GM13977 (cell line): ENCODE data around the gene PRKAR1B.

Experiments used
- DNase-seq: peaks from one replicate; pipeline ENCODE4 v3.0.0; 2012; ENCODE audit warnings: low spot score
- in situ Hi-C: fragments of 300-500 bp; cut with MboI; formaldehyde crosslinking; loops from one replicate; pipeline ENCODE4 v1.12.0; 2022; ENCODE audit warnings: low sequenced_read_pairs, low pct_unique_long_range_greater_than_20kb, mixed read lengths, inconsistent platforms; ENCODE audit not compliant: unreplicated experiment
- TF ChIP-seq, protein P1 (sequence below): IDR thresholded peaks from 2 replicates; pipeline ENCODE4 v1.5.1; 2012; ENCODE audit warnings: mild to moderate bottlenecking, control low read depth; ENCODE audit not compliant: insufficient read depth; ENCODE audit errors: extremely low read depth, missing control alignments

Gene PRKAR1B

DNA sequence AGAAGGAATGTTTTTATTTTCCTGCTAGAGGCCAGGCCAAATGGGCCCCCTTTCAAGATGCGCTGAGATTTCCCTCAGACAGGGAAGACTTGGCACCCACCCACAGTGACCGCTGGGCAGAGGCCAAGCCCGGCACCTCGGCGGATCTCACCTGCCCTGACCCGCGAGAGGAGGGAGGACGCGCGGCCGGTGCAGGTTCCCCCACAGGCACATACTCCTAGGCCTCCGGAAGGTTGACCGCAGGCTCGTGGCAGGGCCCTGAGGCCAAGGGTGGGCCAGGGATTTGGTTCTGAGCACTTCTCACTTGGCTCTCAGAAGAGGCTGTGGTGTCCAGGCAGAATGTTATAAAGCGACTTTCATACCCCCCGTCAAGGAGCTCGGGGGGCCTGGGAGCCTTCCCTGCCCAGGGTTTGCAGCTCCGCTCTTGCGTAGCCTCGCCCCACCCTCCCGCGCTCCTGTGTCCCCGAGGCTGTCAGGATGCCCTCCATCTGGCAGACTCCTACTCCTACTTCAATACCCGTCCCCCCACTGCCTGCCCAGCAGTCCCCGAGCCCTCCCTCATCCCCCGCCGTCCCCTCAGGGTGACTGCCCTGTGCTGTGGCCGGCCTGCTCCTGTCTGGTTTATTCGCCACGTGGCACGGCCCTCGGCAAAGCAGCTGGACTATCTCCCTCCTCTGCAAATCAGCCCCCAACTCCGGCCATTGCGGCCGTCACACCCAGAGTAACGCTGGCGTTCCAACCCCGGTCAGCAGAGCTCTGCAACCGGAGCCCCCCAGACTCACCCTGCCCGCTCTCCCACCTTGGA is 156.9 kb downstream of the PRKAR1B start:
- in situ Hi-C loops = no loop called here
- no peak for DNase-seq
- TF ChIP-seq, protein P1, sequence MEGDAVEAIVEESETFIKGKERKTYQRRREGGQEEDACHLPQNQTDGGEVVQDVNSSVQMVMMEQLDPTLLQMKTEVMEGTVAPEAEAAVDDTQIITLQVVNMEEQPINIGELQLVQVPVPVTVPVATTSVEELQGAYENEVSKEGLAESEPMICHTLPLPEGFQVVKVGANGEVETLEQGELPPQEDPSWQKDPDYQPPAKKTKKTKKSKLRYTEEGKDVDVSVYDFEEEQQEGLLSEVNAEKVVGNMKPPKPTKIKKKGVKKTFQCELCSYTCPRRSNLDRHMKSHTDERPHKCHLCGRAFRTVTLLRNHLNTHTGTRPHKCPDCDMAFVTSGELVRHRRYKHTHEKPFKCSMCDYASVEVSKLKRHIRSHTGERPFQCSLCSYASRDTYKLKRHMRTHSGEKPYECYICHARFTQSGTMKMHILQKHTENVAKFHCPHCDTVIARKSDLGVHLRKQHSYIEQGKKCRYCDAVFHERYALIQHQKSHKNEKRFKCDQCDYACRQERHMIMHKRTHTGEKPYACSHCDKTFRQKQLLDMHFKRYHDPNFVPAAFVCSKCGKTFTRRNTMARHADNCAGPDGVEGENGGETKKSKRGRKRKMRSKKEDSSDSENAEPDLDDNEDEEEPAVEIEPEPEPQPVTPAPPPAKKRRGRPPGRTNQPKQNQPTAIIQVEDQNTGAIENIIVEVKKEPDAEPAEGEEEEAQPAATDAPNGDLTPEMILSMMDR = no peak

DNA sequence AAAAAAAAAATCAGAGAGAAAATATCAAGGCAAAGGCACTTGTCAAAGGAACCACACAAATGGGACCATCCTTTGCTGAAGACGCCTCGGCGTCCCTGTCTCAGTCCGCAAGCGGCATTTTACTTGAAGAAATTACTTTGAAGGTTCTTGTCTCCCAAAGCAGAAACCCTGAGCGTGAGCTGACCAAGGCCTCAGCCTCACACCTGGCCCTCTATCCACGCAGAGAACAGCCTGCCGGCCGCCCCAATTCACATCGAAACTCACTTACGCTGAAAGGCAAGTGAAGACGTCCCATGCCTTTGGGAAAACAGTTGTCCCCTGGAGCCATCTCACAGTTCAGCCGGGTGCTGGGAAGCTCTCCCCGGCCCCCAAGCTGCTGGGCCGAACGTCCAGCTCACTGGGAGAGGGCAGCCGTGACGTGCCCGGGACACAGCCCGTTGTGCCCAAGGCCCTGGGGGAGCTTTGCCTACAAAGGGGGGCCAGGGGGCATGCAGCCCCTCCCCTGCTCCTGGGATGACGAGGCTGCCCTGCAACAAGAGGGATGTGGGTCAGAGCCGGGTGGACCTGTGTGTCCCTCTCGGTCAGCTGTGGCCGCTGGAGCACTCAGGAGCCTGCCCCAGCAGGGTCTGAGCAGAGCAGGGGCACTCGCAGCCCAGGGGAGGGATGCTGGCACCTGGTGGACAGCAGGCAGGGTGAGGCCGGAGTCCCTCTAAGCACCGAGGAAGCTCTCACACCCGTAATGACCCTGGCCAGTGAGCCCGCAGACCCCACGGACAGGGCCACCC is 157.8 kb downstream of the PRKAR1B start:
- in situ Hi-C loops = no loop called here
- DNase-seq = no peak
- TF ChIP-seq, protein P1 = no peak

DNA sequence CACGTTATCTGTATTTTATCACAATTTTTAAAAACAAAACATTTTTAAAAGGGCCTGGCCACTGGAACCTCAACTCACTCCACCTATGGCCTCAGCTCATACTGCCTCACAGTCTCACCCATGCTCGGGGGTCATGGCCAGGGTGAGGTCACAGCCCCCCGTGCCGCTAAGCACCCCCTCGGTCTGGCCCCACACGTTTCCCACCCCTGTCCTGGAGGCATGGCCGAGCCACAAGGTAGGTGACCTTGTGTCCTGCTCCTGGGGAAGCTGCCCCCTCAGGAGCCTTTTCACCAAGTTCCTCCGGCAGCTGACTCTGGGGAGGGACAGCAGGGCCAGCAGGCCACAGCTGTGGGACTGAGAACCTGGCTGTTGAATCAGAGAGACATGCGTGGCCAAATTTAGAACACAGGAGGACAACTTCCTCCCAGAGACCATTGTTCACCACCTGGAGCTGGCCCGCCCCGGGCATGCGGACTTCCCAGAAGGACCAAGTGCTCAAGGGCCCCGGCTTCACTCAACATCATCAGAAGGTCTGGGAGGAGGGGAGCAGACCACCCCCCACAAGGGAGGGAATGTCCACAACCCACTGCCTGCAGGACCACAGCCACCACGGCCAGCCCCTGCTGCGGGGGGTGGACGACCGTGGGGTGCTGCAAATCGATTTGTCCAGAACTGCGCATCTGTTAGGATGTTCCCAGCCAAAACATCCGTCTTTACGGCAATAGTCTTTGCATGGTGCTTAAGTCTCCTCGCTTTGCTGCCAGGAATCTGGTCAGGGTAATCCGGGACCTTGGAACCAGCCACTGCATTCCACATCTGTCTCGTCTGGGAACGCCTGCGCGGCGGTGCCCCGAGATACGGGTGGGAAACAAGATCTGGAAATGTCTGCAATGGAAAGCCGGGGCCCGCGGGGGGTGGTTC is 158.8 kb downstream of the PRKAR1B start:
- no peak for DNase-seq
- TF ChIP-seq, protein P1 = no peak
- in situ Hi-C loops = no loop called here

DNA sequence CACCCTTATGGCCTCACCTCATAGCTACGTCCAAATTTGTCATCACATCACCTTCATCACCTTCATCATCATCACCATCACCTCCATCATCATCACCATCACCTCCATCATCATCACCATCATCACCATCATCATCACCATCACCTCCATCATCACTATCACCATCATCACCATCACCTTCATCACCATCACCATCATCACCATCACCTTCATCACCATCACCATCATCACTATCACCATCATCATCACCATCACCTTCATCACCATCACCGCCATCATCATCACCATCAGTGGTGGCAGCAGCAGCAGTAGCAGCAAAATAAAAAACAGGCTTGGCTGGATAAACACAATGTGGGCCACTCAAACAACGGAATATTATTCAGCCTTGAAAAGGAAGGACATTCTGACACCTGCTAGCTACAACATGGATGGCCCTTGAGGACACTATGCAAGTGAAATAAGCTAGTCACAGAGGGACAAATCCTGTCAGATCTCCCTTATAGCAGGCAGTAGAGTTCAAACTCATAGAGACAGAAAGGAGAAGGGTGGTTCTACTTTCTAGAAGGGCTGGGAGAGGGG is 159.7 kb downstream of the PRKAR1B start:
- TF ChIP-seq, protein P1 = no peak
- no peak for DNase-seq
- in situ Hi-C loops = no loop called here

DNA sequence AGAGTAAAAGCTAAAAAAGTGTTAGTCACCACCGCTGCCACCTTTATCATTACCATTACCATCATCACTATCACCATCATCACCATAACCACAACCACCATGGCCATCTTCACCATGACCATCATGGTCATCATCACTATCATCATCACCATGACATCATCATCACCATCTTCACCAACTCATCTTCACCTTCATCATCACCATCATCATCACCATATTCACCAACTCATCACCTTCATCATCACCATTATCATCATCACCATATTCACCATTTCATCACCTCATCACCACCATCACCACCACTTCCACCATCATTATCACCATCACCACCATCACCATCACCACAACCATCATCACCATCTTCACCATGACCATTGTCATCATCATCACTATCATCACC is 161.0 kb downstream of the PRKAR1B start:
- TF ChIP-seq, protein P1 = no peak

More for the DNA sequence above, 161.0 kb downstream of the PRKAR1B start:
- in situ Hi-C loops = no loop called here
- no peak for DNase-seq
